ENCODE data around the gene SRPRA.
A peak's percentile ranks its signal among the peaks of the same experiment; 100 is the strongest.
"Not testable (repeated sequence)": the region's sequence is repeated elsewhere in the genome, so short reads cannot be mapped to it uniquely, and the experiment has no call there.

Gene SRPRA

DNA sequence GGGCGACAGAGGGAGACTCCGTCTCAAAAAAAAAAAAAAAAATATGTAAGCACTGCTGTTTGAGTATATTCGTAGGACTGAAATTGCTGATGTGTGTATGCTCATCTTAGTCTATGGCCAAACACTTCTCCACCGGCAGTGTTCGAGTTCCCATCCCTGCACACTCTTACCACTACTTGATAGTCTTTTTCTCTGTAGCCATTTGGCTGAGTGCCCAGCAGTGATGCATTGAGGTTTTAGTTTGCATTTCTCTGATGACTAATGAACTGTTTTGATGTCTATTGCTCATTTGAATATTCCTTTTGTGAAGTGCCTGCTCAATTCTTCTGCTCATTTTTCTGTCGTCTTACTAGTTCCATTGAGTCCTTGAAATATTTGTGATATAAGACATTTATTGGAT is 16.1 kb upstream of the SRPRA start:
- peak; percentile 74 to 88 for DNase-seq (ENCODE audit: low read depth in 1 of 2, low spot score in 1 of 2)

- peak; percentile 30 to 31 for DNase-seq (ENCODE audit: low read depth in 1 of 2, low spot score in 1 of 2)
Observed at GRCh38 chr11:126282736-126283591, 14.3 kb upstream of the SRPRA start, which contains the start of gene TIRAP. Gene TIRAP (plus strand): TSS chr11:126283093. CDS start chr11:126290895, 7,802 bp downstream.

- no peak for DNase-seq (ENCODE audit: low read depth in 1 of 2, low spot score in 1 of 2)
Observed at GRCh38 chr11:126282361-126282735, 13.7 kb upstream of the SRPRA start.

GRCh38 chr11:126281666-126282175 is 13.0 kb upstream of the SRPRA start:
- DNase-seq (ENCODE audit: low read depth in 1 of 2, low spot score in 1 of 2) = no peak

DNA sequence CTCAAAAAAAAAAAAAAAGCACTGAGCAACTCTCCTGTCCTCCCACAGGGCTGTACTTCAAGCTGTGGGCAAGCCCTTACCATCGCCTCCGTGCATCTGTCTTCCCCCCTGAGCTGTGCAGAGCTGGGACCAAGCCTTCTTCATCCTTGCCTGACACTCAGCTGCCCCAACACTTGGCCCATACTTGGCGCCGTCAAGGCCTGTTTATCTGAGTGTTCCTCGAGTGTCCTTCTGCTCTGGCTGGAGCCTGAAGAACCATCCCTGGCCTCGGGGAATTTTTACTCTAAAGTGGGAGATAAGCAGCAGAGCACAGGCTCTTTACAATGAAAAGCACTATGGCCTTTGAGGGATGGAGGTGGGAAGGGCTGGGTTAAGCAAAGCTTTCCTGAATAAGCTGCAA is 12.6 kb upstream of the SRPRA start:
- DNase-seq (ENCODE audit: low read depth in 1 of 2, low spot score in 1 of 2) = no peak

- no peak for DNase-seq (ENCODE audit: low read depth in 1 of 2, low spot score in 1 of 2)
Observed at GRCh38 chr11:126280595-126280994, 11.9 kb upstream of the SRPRA start.

GRCh38 chr11:126279191-126279590 is 10.5 kb upstream of the SRPRA start:
- no peak for DNase-seq (ENCODE audit: low read depth in 1 of 2, low spot score in 1 of 2)

DNA sequence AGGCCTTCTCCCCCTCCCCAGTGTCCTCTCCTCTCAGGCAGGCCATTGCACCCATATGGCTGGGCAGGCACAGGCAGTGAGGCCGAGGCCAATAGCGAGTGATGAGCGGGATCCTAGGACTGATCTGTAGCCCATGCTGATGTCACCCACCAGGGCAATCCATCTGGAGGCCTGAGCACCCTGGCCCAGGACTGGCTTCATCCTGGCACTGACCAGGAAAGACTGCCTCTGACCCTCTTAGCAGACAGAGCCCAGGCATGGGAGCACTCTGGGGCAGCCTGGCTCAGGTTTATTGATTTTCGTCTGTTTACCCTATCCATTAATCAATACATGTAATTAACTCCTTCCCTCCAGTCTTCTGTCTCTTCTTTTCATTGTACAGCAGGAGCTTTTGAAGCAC is 9.1 kb upstream of the SRPRA start:
- DNase-seq (ENCODE audit: low read depth in 1 of 2, low spot score in 1 of 2) = no peak

- no peak for DNase-seq (ENCODE audit: low read depth in 1 of 2, low spot score in 1 of 2)
Observed at GRCh38 chr11:126277322-126277721, 8.6 kb upstream of the SRPRA start.

DNA sequence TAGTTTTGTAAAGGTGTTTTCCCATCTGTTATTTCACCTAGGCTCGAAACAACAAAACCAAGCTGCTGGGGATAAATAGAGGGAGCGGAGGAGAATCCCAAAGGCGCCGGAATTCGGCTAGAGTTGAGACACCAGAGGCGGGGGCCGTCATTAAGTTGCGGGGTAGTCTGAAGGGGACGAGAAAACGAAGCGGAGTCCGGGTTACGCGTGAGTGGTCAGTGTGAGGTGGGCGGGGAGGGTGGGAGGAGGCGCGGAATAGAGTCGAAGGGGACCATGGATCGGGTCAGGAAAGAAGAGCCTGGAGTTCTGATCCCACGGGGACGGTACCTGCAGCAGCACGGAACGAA is 361 bp downstream of the SRPRA start:
- no peak for DNase-seq (ENCODE audit: low read depth in 1 of 2, low spot score in 1 of 2)

DNA sequence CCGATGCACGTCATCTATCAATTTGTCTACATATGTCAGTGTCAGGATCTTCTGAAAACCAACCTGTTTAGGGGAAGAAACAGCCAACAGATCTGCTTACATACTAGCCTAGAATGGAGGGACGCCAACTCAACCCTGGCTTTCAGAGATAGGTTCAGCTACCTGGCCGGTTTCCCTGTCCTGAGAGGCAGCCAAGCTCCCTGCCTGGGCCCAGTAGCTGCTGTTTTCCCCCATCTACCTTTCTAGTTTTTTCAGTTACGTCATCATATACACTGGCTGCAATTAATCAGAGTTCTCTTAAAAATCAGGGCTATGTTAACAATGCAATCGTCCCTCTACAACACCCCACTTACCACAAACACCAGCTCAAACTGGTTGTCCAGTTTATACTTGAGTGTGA is 1.0 kb downstream of the SRPRA start:
- DNase-seq (ENCODE audit: low read depth in 1 of 2, low spot score in 1 of 2) = no peak

DNA sequence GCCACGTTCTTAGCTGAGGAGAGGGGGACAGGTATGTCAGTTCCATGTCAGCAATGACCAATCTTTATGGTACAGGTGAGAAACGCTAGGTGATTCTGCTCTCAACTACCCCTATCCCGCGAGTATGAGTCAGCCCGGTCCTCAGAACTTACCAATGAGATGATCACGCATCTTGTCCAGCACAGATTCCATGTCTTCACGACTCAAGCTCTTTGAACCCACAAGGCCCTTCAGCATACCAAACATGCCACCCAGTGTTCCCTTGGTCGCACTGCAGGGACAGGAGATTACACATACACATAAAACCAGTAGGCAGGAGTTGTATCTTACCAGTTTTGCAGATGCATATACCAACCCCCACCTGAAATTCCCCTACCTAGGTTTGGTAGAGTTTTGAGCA is 2.9 kb downstream of the SRPRA start:
- DNase-seq (ENCODE audit: low read depth in 1 of 2, low spot score in 1 of 2) = no peak

- DNase-seq (ENCODE audit: low read depth in 1 of 2, low spot score in 1 of 2) = no peak
Observed at GRCh38 chr11:126263489-126263888, 5.2 kb downstream of the SRPRA start.

- DNase-seq (ENCODE audit: low read depth in 1 of 2, low spot score in 1 of 2) = no peak
Observed at GRCh38 chr11:126262216-126262615, 6.5 kb downstream of the SRPRA start.

DNA sequence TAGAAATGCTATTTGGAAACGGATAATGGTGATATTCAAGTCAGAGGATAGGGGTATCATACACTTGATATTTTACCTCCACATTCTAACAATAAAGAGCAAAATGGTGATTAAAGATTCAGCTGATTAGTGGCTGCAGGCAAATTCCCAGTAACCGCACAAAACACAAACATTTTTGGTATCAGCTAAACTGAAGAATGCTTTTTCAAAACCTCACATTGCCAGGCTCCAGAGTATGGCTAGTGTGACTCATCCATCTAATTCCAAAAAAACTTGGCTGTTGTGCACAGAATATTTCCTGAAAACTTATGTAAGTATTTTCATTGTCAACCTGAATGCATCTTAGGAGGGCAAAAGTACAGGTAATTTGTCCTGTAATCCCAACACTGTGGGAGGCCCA is 10.9 kb downstream of the SRPRA start:
- no peak for DNase-seq (ENCODE audit: low read depth in 1 of 2, low spot score in 1 of 2)

DNA sequence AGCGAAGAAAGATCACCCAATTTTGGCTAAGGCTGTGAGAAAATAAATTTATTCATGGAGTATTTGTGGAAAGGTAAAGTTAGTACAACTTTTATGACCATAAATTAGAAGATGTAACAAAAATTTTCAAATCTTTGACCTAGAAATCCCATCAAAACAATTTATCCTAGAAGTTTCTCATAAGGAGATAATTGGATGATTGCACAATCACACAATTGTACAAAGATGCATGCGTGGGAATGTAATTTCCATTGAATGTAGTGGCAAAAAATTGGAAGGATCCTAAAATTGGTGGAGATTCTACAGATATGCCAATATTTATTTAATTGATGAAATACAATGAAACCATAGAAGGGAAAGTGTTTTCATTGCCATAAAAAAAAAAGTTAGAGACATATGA is 11.6 kb downstream of the SRPRA start:
- no peak for DNase-seq (ENCODE audit: low read depth in 1 of 2, low spot score in 1 of 2)

DNA sequence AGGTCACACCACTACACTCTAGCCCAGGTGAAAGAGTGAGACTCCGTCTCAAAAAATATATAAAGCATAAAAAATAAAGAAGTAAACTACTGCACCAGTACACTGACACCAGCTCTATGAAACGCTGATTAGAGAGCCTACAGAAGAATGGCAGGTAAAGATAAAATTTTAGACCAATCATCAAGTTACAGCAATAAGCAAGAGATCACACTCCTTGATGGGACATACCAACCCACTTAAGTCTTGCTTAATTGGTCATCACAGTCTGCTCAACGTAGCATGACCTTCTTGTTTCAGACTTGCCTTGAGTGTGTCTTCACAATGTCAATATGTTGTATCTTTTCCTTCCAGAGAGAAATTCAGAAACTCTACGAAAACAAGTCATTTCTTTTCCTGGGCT is 12.5 kb downstream of the SRPRA start:
- no peak for DNase-seq (ENCODE audit: low read depth in 1 of 2, low spot score in 1 of 2)

- DNase-seq (ENCODE audit: low read depth in 1 of 2, low spot score in 1 of 2) = not testable (repeated sequence)
Observed at GRCh38 chr11:126255507-126255906, 13.2 kb downstream of the SRPRA start.

DNA sequence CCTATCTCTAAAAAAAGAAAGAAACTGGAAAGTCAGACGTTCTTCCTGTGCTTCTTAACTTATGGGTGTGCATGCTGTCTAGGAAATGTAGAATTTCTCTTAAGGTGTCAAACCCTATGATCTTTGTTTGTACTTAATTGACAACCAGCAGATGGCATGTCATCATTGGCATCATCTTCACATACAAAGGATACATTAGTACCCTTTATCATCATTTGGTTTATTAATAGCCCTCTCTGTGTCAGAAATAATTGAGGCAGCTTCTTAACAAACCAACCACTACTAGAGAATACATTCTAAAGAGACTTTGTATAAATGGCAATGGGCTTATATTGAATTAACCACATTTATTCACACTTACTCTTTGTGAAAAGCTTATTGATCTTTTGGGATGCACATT is 13.9 kb downstream of the SRPRA start:
- DNase-seq (ENCODE audit: low read depth in 1 of 2, low spot score in 1 of 2) = no peak

- DNase-seq (ENCODE audit: low read depth in 1 of 2, low spot score in 1 of 2) = no peak
Observed at GRCh38 chr11:126253265-126253664, 15.4 kb downstream of the SRPRA start.

GRCh38 chr11:126246636-126247035 is 22.1 kb downstream of the SRPRA start:
- DNase-seq (ENCODE audit: low read depth in 1 of 2, low spot score in 1 of 2) = no peak

DNA sequence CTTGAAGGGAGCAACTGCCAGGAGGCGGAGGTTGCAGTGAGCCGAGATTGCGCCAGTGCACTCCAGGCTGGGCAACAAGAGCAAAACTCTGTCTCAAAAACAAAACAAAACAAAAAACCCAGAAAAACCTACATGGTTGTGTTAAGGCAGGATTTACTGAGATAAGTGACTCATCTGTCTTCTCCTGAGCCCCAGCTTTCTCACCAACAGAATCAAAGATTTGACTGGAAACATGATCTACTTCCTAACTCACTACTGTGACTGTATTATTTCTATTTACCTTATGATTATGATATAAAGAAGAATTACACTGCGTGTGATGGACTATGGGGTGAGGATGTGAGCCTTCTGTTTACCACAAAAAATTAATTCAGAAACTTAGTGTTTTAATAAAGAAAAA is 35.3 kb downstream of the SRPRA start:
- no peak for DNase-seq (ENCODE audit: low read depth in 1 of 2, low spot score in 1 of 2)

- DNase-seq (ENCODE audit: low read depth in 1 of 2, low spot score in 1 of 2) = no peak
Observed at GRCh38 chr11:126232683-126233082, 36.0 kb downstream of the SRPRA start.
